HepG2 (cell line): ENCODE measurements around the gene NLE1.

Experiments
- ARID3A ChIP-seq: IDR thresholded peaks from 2 replicates; pipeline ENCODE4 v1.6.1; 2012; ENCODE audit warnings: low read depth, low read length, improper control_type of control experiment
- FIP1L1 ChIP-seq: fragments of 200-400 bp; formaldehyde crosslinking; IDR thresholded peaks from 2 replicates; pipeline ENCODE4 v1.6.1; 2018; ENCODE audit warnings: low read depth, mild to moderate bottlenecking, low read length, moderate library complexity, borderline replicate concordance; ENCODE audit not compliant: insufficient read depth
- FOSL1 ChIP-seq: sonication (generic); formaldehyde crosslinking; IDR thresholded peaks from 2 replicates; pipeline ENCODE4 v1.9.0; 2021; ENCODE audit warnings: missing genetic modification reagents, borderline replicate concordance
- IRF9 ChIP-seq: sonication (generic); formaldehyde crosslinking; IDR thresholded peaks from 2 replicates; pipeline ENCODE4 v1.8.0; 2022; ENCODE audit warnings: missing genetic modification reagents, mild to moderate bottlenecking, borderline replicate concordance
- KIAA2018 ChIP-seq: sonication (generic); formaldehyde crosslinking; IDR thresholded peaks from 2 replicates; pipeline ENCODE4 v1.5.0; 2020; ENCODE audit warnings: mild to moderate bottlenecking, missing genetic modification reagents, borderline replicate concordance
- NFIC ChIP-seq: IDR thresholded peaks from 2 replicates; pipeline ENCODE4 v1.6.1; 2012; ENCODE audit warnings: mild to moderate bottlenecking, low read length, inconsistent platforms
- ZBTB49 ChIP-seq: sonication (generic); formaldehyde crosslinking; IDR thresholded peaks from 2 replicates; pipeline ENCODE4 v1.4.0; 2020; ENCODE audit warnings: missing genetic modification reagents, borderline replicate concordance
- ZNF607 ChIP-seq: sonication (generic); formaldehyde crosslinking; IDR thresholded peaks from 2 replicates; pipeline ENCODE4 v1.5.1; 2020; ENCODE audit warnings: missing genetic modification reagents, mild to moderate bottlenecking, borderline replicate concordance

GRCh38 chr17:35081638-35082037 lies 60.5 kb downstream of the NLE1 start:
- TF ChIP-seq NFIC (no peak), ZBTB49 (no peak), ZNF607 (CRISPR knock-in tag) (no peak), KIAA2018 (CRISPR knock-in tag) (no peak), IRF9 (CRISPR knock-in tag) (no peak), FOSL1 (CRISPR knock-in tag) (no peak), FIP1L1 (no peak), ARID3A (no peak)
